WERI-Rb-1 (cell line): ENCODE measurements around the gene HDAC9.

Source experiments
- DNase-seq: peaks from one replicate; pipeline ENCODE4 v3.0.0-alpha.2; 2020
- H3K27ac ChIP-seq: fragments of 250-450 bp; sonication (Bioruptor Pico); 2 replicates; pipeline ENCODE4 v1.5.1; 2020; ENCODE audit warnings: mild to moderate bottlenecking, moderate library complexity
- H3K27me3 ChIP-seq: fragments of 250-450 bp; sonication (Bioruptor Pico); 2 replicates; pipeline ENCODE4 v1.5.1; 2021; ENCODE audit warnings: mild to moderate bottlenecking, low read depth, moderate library complexity; ENCODE audit not compliant: insufficient read depth, severe bottlenecking
- H3K36me3 ChIP-seq: fragments of 250-450 bp; sonication (Bioruptor Pico); 2 replicates; pipeline ENCODE4 v1.5.1; 2020; ENCODE audit warnings: mild to moderate bottlenecking, moderate library complexity
- H3K4me3 ChIP-seq: 2 replicates; pipeline ENCODE4 v1.5.1; 2011; ENCODE audit warnings: low read depth, mild to moderate bottlenecking, control low read depth, low read length
- H3K9me3 ChIP-seq: fragments of 250-450 bp; sonication (Bioruptor Pico); 2 replicates; pipeline ENCODE4 v1.5.1; 2021; ENCODE audit warnings: mild to moderate bottlenecking, moderate library complexity; ENCODE audit not compliant: severe bottlenecking
- CTCF ChIP-seq: IDR thresholded peaks from 2 replicates; pipeline ENCODE4 v1.5.1; 2011; ENCODE audit warnings: low read depth, mild to moderate bottlenecking, control low read depth, inconsistent platforms, low read length

The HDAC9 gene

GRCh38 chr7:18798088-18798906 is 302.7 kb downstream of the HDAC9 start:
- DNase-seq, result no peak
- no peak overlapping the region for H3K27ac ChIP-seq
- H3K36me3 ChIP-seq, result no peaks in the 10 kb centered on the region
- no peaks in the 10 kb centered on the region for H3K27me3 ChIP-seq
- no peak overlapping the region for H3K4me3 ChIP-seq
- H3K9me3 ChIP-seq, result no peaks in the 10 kb centered on the region
- no peak for TF ChIP-seq CTCF

- no peaks in the 10 kb centered on the region for H3K27me3 ChIP-seq
- no peak overlapping the region for H3K27ac ChIP-seq
- TF ChIP-seq CTCF, result no peak
- no peak for DNase-seq
- no peaks in the 10 kb centered on the region for H3K36me3 ChIP-seq
- H3K9me3 ChIP-seq, result no peaks in the 10 kb centered on the region
- no peak overlapping the region for H3K4me3 ChIP-seq
Measured at GRCh38 chr7:18799899-18800298, 304.4 kb downstream of the HDAC9 start.

GRCh38 chr7:18803923-18804322 is 308.4 kb downstream of the HDAC9 start:
- H3K36me3 ChIP-seq, result no peaks in the 10 kb centered on the region
- DNase-seq, result no peak
- no peaks in the 10 kb centered on the region for H3K9me3 ChIP-seq
- H3K27ac ChIP-seq, result no peak overlapping the region
- H3K4me3 ChIP-seq, result no peak overlapping the region
- TF ChIP-seq CTCF, result no peak
- H3K27me3 ChIP-seq, result no peaks in the 10 kb centered on the region

GRCh38 chr7:18806177-18806576 is 310.6 kb downstream of the HDAC9 start:
- H3K9me3 ChIP-seq, result no peaks in the 10 kb centered on the region
- DNase-seq, result no peak
- no peak overlapping the region for H3K27ac ChIP-seq
- H3K4me3 ChIP-seq, result no peak overlapping the region
- H3K36me3 ChIP-seq, result no peaks in the 10 kb centered on the region
- TF ChIP-seq CTCF, result no peak
- H3K27me3 ChIP-seq, result no peaks in the 10 kb centered on the region

GRCh38 chr7:18808026-18808425 is 312.5 kb downstream of the HDAC9 start:
- H3K9me3 ChIP-seq, result no peaks in the 10 kb centered on the region

More at GRCh38 chr7:18808026-18808425, 312.5 kb downstream of the HDAC9 start:
- no peak overlapping the region for H3K27ac ChIP-seq
- DNase-seq, result no peak
- no peak for TF ChIP-seq CTCF
- H3K27me3 ChIP-seq, result no peaks in the 10 kb centered on the region
- H3K4me3 ChIP-seq, result no peak overlapping the region
- no peaks in the 10 kb centered on the region for H3K36me3 ChIP-seq
